ENCODE results near the gene RBM44. TPM values are rescaled to one million over a fixed set of nuclear protein-coding genes. Genes with fewer than 3 reads are reported as not detected.

The RBM44 gene
- total RNA-seq, 2 donors from 2014 or later = 0.35 to 0.48 TPM

DNA sequence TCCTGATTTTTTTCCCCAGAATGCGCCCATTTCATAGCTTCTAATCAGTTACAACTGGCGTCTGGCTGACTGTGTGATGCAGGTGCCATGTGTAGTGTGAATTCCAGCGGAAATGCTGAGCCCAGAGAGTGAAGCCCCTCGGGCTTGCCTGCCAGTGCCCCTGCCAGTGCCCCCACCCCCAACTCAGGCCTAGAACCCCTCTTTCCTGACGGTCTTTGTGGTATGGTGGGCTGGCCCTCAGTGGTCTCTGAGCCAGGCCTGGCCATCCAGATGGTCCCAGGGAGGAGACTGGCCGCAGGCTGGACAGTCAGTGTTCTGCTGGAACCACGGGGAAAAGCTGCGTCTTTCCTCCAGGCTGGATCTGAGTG, 63.9 kb downstream of the RBM44 start:
- Histone ChIP-seq H3K27me3 (no peaks in the 10 kb centered on the region), H3K4me3 (no peak overlapping the region), H3K9me3 (no peaks in the 10 kb centered on the region), H3K9ac (ENCODE audit: low read depth in 2 of 2, low read length in 2 of 2) (no peak overlapping the region), H3K27ac (no peak overlapping the region), H3K4me1 (no peaks in the 10 kb centered on the region), H3K36me3 (no peaks in the 10 kb centered on the region)
- no peak for DNase-seq
- intact Hi-C loops (cut with DNase I) = no loop called here
- TF ChIP-seq, protein P1, sequence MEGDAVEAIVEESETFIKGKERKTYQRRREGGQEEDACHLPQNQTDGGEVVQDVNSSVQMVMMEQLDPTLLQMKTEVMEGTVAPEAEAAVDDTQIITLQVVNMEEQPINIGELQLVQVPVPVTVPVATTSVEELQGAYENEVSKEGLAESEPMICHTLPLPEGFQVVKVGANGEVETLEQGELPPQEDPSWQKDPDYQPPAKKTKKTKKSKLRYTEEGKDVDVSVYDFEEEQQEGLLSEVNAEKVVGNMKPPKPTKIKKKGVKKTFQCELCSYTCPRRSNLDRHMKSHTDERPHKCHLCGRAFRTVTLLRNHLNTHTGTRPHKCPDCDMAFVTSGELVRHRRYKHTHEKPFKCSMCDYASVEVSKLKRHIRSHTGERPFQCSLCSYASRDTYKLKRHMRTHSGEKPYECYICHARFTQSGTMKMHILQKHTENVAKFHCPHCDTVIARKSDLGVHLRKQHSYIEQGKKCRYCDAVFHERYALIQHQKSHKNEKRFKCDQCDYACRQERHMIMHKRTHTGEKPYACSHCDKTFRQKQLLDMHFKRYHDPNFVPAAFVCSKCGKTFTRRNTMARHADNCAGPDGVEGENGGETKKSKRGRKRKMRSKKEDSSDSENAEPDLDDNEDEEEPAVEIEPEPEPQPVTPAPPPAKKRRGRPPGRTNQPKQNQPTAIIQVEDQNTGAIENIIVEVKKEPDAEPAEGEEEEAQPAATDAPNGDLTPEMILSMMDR (IDR thresholded peaks at IDR 0.05) = no peak

DNA sequence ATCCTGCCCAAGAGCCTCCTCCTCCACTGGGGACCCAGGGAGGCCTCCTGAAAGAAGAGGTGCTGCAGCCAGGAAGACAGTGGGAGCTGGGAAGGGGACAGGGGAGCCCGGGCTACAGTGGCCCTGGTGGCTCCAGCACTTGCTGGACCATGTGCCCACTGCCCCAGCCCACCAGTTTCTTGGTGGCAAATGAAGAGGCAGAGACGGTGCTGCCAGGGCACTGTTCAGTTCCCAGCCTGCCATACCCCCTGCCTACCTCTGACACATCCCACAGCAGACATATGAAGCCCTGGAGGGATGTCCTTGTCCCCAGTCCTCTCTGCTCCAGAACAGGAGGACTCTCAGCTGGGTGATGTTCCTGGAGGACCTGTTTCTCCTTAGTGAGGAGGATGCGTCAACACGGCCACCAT, 64.5 kb downstream of the RBM44 start:
- TF ChIP-seq, protein P1 (IDR thresholded peaks at IDR 0.05) = no peak
- no peak for DNase-seq
- no peaks in the 10 kb centered on the region for H3K9me3 ChIP-seq
- no peak overlapping the region for H3K9ac ChIP-seq (ENCODE audit: low read depth in 2 of 2, low read length in 2 of 2)
- H3K4me3 ChIP-seq = no peak overlapping the region
- intact Hi-C loops (cut with DNase I) = no loop called here
- H3K36me3 ChIP-seq = no peaks in the 10 kb centered on the region
- no peaks in the 10 kb centered on the region for H3K4me1 ChIP-seq
- no peaks in the 10 kb centered on the region for H3K27me3 ChIP-seq
- H3K27ac ChIP-seq = no peak overlapping the region

DNA sequence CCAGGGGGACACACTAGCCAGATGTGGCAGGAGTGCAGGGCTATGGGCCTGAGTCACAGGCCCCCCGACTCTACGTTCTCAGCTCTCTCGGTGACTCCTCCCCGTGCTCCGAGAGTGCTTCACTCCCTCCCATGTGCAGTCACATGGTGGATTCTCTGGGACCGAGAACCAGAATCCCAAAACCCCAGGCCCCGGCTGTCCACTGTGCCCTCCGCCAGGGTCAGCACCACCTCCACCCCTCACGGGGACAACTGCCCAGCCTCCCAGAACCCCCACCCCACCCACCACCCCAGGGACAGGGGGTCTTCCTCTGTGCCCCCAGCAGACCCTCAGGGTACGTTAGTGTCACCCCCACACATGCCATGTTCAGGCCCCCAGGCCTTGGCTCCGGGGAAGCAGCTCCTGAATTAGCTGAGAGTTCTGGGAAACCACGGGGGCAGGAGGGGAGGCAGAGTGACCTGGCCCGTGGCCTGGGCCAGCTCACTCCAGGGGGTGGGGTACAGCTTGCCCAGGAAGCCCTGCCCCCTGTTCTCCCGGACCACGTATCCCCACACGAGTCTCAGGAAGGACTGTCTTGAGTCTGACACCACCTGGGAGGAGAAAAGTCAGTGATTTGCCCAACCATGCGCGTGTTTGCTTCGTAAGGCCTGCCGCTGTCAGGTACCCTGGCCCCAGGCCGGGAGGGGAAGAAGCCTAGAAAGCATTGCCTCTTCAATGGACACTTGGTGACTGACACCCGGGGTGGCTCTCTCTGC, 65.3 kb downstream of the RBM44 start:
- no peaks in the 10 kb centered on the region for H3K9me3 ChIP-seq
- no peaks in the 10 kb centered on the region for H3K36me3 ChIP-seq
- H3K9ac ChIP-seq (ENCODE audit: low read depth in 2 of 2, low read length in 2 of 2) = no peak overlapping the region
- no peak overlapping the region for H3K27ac ChIP-seq
- TF ChIP-seq, protein P1 (IDR thresholded peaks at IDR 0.05) = no peak
- no peak for DNase-seq
- H3K27me3 ChIP-seq = no peaks in the 10 kb centered on the region
- no peak overlapping the region for H3K4me3 ChIP-seq
- H3K4me1 ChIP-seq = no peaks in the 10 kb centered on the region
- intact Hi-C loops (cut with DNase I) = no loop called here

DNA sequence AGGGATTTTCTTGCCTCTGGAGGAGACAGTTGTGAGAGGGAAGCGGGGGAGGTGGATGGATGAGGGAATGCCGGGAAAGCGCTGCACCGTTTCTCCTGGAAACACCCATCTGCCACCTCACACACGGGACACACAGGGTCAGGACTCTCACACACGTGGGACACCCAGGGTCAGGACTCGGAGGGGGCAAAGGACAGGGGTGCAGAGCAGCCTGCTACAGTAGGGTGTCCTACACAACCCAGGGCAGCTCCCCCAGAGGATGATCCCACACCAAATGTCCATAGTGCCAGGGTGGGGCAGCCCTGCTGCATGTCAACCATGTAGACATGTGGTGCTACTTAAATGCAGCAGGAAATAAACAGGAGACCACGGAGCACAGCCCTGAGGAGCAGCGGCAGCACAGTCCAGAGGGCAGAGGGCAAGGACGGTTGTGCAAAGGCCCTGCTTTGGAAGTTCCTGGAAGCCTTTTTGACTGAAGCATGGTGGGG, 65.9 kb downstream of the RBM44 start:
- Histone ChIP-seq H3K4me3 (no peak overlapping the region), H3K9ac (ENCODE audit: low read depth in 2 of 2, low read length in 2 of 2) (no peak overlapping the region), H3K4me1 (no peaks in the 10 kb centered on the region), H3K9me3 (no peaks in the 10 kb centered on the region), H3K27ac (no peak overlapping the region), H3K36me3 (no peaks in the 10 kb centered on the region), H3K27me3 (no peaks in the 10 kb centered on the region)
- TF ChIP-seq, protein P1 (IDR thresholded peaks at IDR 0.05) = no peak
- intact Hi-C loops (cut with DNase I) = no loop called here
- no peak for DNase-seq

DNA sequence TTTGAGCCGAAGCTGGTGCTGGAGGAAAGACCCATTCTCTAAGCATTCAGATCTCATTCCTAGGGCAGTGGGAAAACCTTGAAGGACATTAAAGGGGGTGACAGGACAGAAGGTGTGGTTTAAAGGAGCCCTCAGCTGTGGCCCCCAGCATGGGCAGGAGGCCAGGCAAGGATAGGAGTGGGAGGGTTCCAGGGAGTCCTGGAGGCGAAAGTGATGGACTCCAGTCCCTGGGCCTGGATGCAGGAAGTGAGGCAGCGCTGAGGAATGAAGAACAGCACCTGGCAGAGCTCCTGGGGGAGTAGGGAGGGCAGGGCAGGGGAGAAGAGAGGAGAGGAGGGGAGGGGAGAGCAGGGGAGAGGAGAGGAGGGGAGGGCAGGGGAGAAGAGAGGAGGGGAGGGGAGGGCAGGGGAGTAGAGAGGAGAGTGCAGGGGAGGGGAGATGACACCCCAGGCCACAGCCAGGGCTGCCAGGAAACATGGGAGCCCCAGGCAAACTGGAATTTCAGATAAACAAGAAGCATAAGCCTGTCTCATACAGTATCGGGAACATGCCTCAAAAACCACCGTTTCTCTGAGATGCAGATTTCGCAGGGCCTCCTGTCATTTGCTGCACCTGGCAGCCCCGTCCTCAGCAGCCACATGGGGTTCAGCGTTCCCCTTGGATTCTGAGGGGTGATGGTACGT, 66.5 kb downstream of the RBM44 start:
- H3K4me3 ChIP-seq = no peak overlapping the region
- H3K27me3 ChIP-seq = no peaks in the 10 kb centered on the region
- H3K36me3 ChIP-seq = no peaks in the 10 kb centered on the region
- H3K4me1 ChIP-seq = no peaks in the 10 kb centered on the region
- no peaks in the 10 kb centered on the region for H3K9me3 ChIP-seq
- no peak for DNase-seq
- H3K27ac ChIP-seq = no peak overlapping the region
- intact Hi-C loops (cut with DNase I) = no loop called here
- H3K9ac ChIP-seq (ENCODE audit: low read depth in 2 of 2, low read length in 2 of 2) = no peak overlapping the region
- TF ChIP-seq, protein P1 (IDR thresholded peaks at IDR 0.05) = no peak
